Astrocyte (in vitro differentiated cells and primary cell): ENCODE measurements around the gene PRDX5. TPM values are rescaled to one million over a fixed set of nuclear protein-coding genes. Genes with fewer than 3 reads are reported as not detected.

Source experiments
- DNase-seq: peaks from one replicate; pipeline ENCODE4 v3.0.0-alpha.2; 2010; ENCODE audit warnings: low read depth
- FAIRE-seq: peaks from 2 replicates; lab custom pipeline; 2011; peaks lifted over from hg19 to GRCh38; lab: Jason Lieb, UNC
- H2AFZ ChIP-seq: 2 replicates; pipeline ENCODE4 v1.6.0; 2012; ENCODE audit warnings: low read depth, low read length, inconsistent platforms
- H3K27ac ChIP-seq: 2 replicates; pipeline ENCODE4 v1.5.1; 2011; ENCODE audit warnings: low read depth, low read length, inconsistent platforms
- H3K27me3 ChIP-seq: 2 replicates; pipeline ENCODE4 v1.6.0; 2011; ENCODE audit warnings: low read length, inconsistent platforms; ENCODE audit not compliant: insufficient read depth
- H3K36me3 ChIP-seq: 2 replicates; pipeline ENCODE4 v1.5.1; 2011; ENCODE audit warnings: low read length, inconsistent platforms; ENCODE audit not compliant: insufficient read depth
- H3K4me1 ChIP-seq: 2 replicates; pipeline ENCODE4 v1.5.1; 2011; ENCODE audit warnings: low read length, inconsistent platforms; ENCODE audit not compliant: insufficient read depth
- H3K4me2 ChIP-seq: 2 replicates; pipeline ENCODE4 v1.6.0; 2012; ENCODE audit warnings: low read length, inconsistent platforms
- H3K4me3 ChIP-seq: 2 replicates; pipeline ENCODE4 v1.5.1; 2011; ENCODE audit warnings: low read depth, mild to moderate bottlenecking, low read length, inconsistent platforms; ENCODE audit not compliant: insufficient read depth
- H3K79me2 ChIP-seq: 2 replicates; pipeline ENCODE4 v1.6.0; 2012; ENCODE audit warnings: mild to moderate bottlenecking, low read length, inconsistent platforms; ENCODE audit not compliant: insufficient read depth
- H3K9ac ChIP-seq: 2 replicates; pipeline ENCODE4 v1.6.0; 2012; ENCODE audit warnings: mild to moderate bottlenecking, low read length, inconsistent platforms
- H3K9me3 ChIP-seq: 2 replicates; pipeline ENCODE4 v1.5.1; 2012; ENCODE audit warnings: low read depth, mild to moderate bottlenecking, low read length, inconsistent platforms; ENCODE audit not compliant: insufficient read depth
- H4K20me1 ChIP-seq: 2 replicates; pipeline ENCODE4 v1.6.0; 2012; ENCODE audit warnings: low read length, inconsistent platforms; ENCODE audit not compliant: insufficient read depth
- H3K27ac Mint-ChIP-seq: one replicate; pipeline ENCODE4 v1.8.0; 2021; ENCODE audit warnings: mild to moderate bottlenecking, mixed read lengths; ENCODE audit not compliant: unreplicated experiment
- H3K27me3 Mint-ChIP-seq: one replicate; pipeline ENCODE4 v1.8.0; 2021; ENCODE audit warnings: low read depth, mixed read lengths; ENCODE audit not compliant: unreplicated experiment
- H3K36me3 Mint-ChIP-seq: one replicate; pipeline ENCODE4 v1.8.0; 2021; ENCODE audit warnings: low read depth, mixed read lengths; ENCODE audit not compliant: unreplicated experiment
- H3K4me1 Mint-ChIP-seq: one replicate; pipeline ENCODE4 v1.8.0; 2021; ENCODE audit warnings: low read depth, mixed read lengths; ENCODE audit not compliant: unreplicated experiment
- H3K4me3 Mint-ChIP-seq: one replicate; pipeline ENCODE4 v1.8.0; 2021; ENCODE audit warnings: mild to moderate bottlenecking, moderate library complexity, mixed read lengths; ENCODE audit not compliant: unreplicated experiment
- H3K9me3 Mint-ChIP-seq: one replicate; pipeline ENCODE4 v1.8.0; 2021; ENCODE audit warnings: mild to moderate bottlenecking, mixed read lengths; ENCODE audit not compliant: unreplicated experiment
- CTCF ChIP-seq: IDR thresholded peaks from 2 replicates; pipeline ENCODE4 v1.5.1; 2011; ENCODE audit warnings: low read depth, mild to moderate bottlenecking, inconsistent platforms, low read length, moderate library complexity; ENCODE audit not compliant: insufficient read depth
- EZH2 ChIP-seq: IDR thresholded peaks from 2 replicates; pipeline ENCODE4 v1.6.1; 2012; ENCODE audit warnings: mild to moderate bottlenecking, low read length, inconsistent platforms; ENCODE audit not compliant: insufficient read depth
- total RNA-seq: library from RNA; stranded (reverse); gene quantifications from 2 replicates; pipeline ENCODE4 v1.2.1, GENCODE V29; 2021

The PRDX5 gene
- total RNA-seq, 1 donor from 2014 or later = 243 TPM

- Mint-ChIP-seq H3K4me3 (no peak overlapping the region), H3K4me1 (peaks cover 15% of the 10 kb centered on the region), H3K27ac (no peak overlapping the region), H3K36me3 (peaks cover 18% of the 10 kb centered on the region), H3K27me3 (peaks cover 9% of the 10 kb centered on the region), H3K9me3 (peaks cover 2% of the 10 kb centered on the region)
- no peak for FAIRE-seq
- H2AFZ ChIP-seq = no peak overlapping the region
- no peak overlapping the region for H3K9ac ChIP-seq
- no peaks in the 10 kb centered on the region for H3K27me3 ChIP-seq
- H3K4me3 ChIP-seq = no peak overlapping the region
- no peak overlapping the region for H3K4me2 ChIP-seq
- no peak for DNase-seq
- H3K4me1 ChIP-seq = peaks cover 3% of the 10 kb centered on the region
- TF ChIP-seq EZH2 (no peak), CTCF (no peak)
- no peaks in the 10 kb centered on the region for H3K79me2 ChIP-seq
- H3K36me3 ChIP-seq = peaks cover 3% of the 10 kb centered on the region
- no peaks in the 10 kb centered on the region for H3K9me3 ChIP-seq
- H4K20me1 ChIP-seq = peaks cover 28% of the 10 kb centered on the region
- H3K27ac ChIP-seq = no peak overlapping the region
Observed at GRCh38 chr11:64324692-64325469, 7.0 kb downstream of the PRDX5 start.

GRCh38 chr11:64327375-64327774, 9.5 kb downstream of the PRDX5 start:
- Histone ChIP-seq H3K27me3 (no peaks in the 10 kb centered on the region), H2AFZ (no peak overlapping the region), H3K36me3 (no peaks in the 10 kb centered on the region), H3K4me2 (no peak overlapping the region), H3K4me3 (no peak overlapping the region), H3K9ac (no peak overlapping the region), H3K9me3 (no peaks in the 10 kb centered on the region), H3K79me2 (no peaks in the 10 kb centered on the region), H3K4me1 (peaks cover 10% of the 10 kb centered on the region), H3K27ac (no peak overlapping the region), H4K20me1 (peaks cover 10% of the 10 kb centered on the region)
- Mint-ChIP-seq H3K27ac (no peak overlapping the region), H3K27me3 (peaks cover 9% of the 10 kb centered on the region), H3K4me3 (no peak overlapping the region), H3K36me3 (peaks cover 5% of the 10 kb centered on the region), H3K4me1 (peaks cover 12% of the 10 kb centered on the region), H3K9me3 (peaks cover 2% of the 10 kb centered on the region)
- FAIRE-seq (no peak), DNase-seq (no peak)
- no peak for TF ChIP-seq CTCF
- no peak for TF ChIP-seq EZH2

- no peak overlapping the region for H3K27ac ChIP-seq
- peaks cover 9% of the 10 kb centered on the region for H3K27me3 Mint-ChIP-seq
- no peak overlapping the region for H3K9ac ChIP-seq
- no peak overlapping the region for H3K27ac Mint-ChIP-seq
- H3K4me3 ChIP-seq = no peak overlapping the region
- peaks cover 4% of the 10 kb centered on the region for H4K20me1 ChIP-seq
- peaks cover 10% of the 10 kb centered on the region for H3K4me1 Mint-ChIP-seq
- no peaks in the 10 kb centered on the region for H3K27me3 ChIP-seq
- TF ChIP-seq CTCF = no peak
- TF ChIP-seq EZH2 = no peak
- no peaks in the 10 kb centered on the region for H3K79me2 ChIP-seq
- H3K9me3 Mint-ChIP-seq = peaks cover 2% of the 10 kb centered on the region
- H3K4me2 ChIP-seq = no peak overlapping the region
- no peak overlapping the region for H3K4me3 Mint-ChIP-seq
- no peaks in the 10 kb centered on the region for H3K36me3 ChIP-seq
- H2AFZ ChIP-seq = no peak overlapping the region
- peaks cover 3% of the 10 kb centered on the region for H3K36me3 Mint-ChIP-seq
- DNase-seq (no peak), FAIRE-seq (no peak)
- H3K9me3 ChIP-seq = no peaks in the 10 kb centered on the region
- peaks cover 12% of the 10 kb centered on the region for H3K4me1 ChIP-seq
Observed at GRCh38 chr11:64327993-64328392, 10.1 kb downstream of the PRDX5 start.
